A549 (cell line): ENCODE results near the gene CEP112.

Source experiments
- CHD2 ChIP-seq: fragments of 150-350 bp; IDR thresholded peaks from 2 replicates; pipeline ENCODE4 v1.6.1; 2014; ENCODE audit warnings: low read length; ENCODE audit not compliant: partially characterized antibody
- SMC3 ChIP-seq: fragments of >200 bp; sonication (Bioruptor Twin); formaldehyde crosslinking; IDR thresholded peaks from 3 replicates; pipeline ENCODE4 v1.6.1; 2018; ENCODE audit warnings: inconsistent platforms
- TF ChIP-seq, protein P1 (sequence below): fragments of >200 bp; sonication (Bioruptor Twin); formaldehyde crosslinking; IDR thresholded peaks from 3 replicates; pipeline ENCODE4 v1.5.1; 2016

DNA sequence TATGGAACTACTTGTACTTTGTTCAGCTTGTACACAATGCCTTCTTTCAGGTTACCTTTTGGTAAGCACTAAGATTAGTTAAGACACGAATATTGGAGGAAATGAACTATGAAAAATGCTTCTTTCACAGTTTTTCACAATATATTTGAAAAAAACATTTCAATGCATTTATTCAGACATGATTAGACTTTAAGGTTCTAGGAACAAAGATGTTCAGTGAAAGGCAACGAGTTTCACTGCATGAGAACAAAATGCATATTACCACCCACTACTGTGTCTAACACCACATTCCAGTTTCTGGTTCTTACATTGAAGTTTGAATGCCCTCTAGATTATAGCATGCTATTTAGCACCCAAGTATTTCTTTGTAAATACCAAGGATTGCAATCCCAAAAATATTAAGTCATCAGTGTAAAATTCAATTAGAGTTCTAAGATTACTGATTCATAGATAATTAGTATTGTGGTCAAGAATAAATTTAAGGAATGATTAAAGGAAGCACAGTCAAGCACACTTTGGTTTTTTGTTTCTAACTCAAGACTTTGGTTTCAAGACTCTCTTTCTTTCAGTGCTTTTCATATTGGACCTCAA, 261.7 kb downstream of the CEP112 start:
- TF ChIP-seq, protein P1, sequence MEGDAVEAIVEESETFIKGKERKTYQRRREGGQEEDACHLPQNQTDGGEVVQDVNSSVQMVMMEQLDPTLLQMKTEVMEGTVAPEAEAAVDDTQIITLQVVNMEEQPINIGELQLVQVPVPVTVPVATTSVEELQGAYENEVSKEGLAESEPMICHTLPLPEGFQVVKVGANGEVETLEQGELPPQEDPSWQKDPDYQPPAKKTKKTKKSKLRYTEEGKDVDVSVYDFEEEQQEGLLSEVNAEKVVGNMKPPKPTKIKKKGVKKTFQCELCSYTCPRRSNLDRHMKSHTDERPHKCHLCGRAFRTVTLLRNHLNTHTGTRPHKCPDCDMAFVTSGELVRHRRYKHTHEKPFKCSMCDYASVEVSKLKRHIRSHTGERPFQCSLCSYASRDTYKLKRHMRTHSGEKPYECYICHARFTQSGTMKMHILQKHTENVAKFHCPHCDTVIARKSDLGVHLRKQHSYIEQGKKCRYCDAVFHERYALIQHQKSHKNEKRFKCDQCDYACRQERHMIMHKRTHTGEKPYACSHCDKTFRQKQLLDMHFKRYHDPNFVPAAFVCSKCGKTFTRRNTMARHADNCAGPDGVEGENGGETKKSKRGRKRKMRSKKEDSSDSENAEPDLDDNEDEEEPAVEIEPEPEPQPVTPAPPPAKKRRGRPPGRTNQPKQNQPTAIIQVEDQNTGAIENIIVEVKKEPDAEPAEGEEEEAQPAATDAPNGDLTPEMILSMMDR = no peak
- TF ChIP-seq CHD2 = no peak
- no peak for TF ChIP-seq SMC3
